IPS-NIHi11 (cell line): ENCODE results near the gene PSKH1.
"Not testable (repeated sequence)": the region's sequence is repeated elsewhere in the genome, so short reads cannot be mapped to it uniquely, and the experiment has no call there.

Source experiments
- DNase-seq: peaks from one replicate; pipeline ENCODE4 v3.0.0; 2012; ENCODE audit warnings: mixed read lengths, low spot score

Gene PSKH1

GRCh38 chr16:67963292-67963661 is 70.2 kb downstream of the PSKH1 start:
- no peak for DNase-seq

- DNase-seq: peak; percentile 89
Measured at GRCh38 chr16:67963662-67964321, 70.7 kb downstream of the PSKH1 start.

- DNase-seq: no peak
Measured at GRCh38 chr16:67964477-67965131, 71.5 kb downstream of the PSKH1 start.

- no peak for DNase-seq
Measured at GRCh38 chr16:67965668-67966548, 72.9 kb downstream of the PSKH1 start.

GRCh38 chr16:67966549-67967182 is 73.6 kb downstream of the PSKH1 start:
- DNase-seq: peak; percentile 55

- no peak for DNase-seq
Measured at GRCh38 chr16:67967183-67967957, 74.3 kb downstream of the PSKH1 start.

GRCh38 chr16:67967958-67968399 is 74.9 kb downstream of the PSKH1 start:
- DNase-seq: peak; percentile 68

GRCh38 chr16:67968400-67969253 is 75.6 kb downstream of the PSKH1 start, which contains the start of gene SLC12A4:
TSS of gene SLC12A4 (minus strand) at chr16:67968637. CDS start at chr16:67968553, 84 bp downstream.
- peak; percentile 98 for DNase-seq

GRCh38 chr16:67969254-67970039 is 76.4 kb downstream of the PSKH1 start:
- DNase-seq: peak; percentile 62

- DNase-seq: no peak
Measured at GRCh38 chr16:67971111-67971510, 78.1 kb downstream of the PSKH1 start.

GRCh38 chr16:67972285-67972684 is 79.2 kb downstream of the PSKH1 start:
- not testable (repeated sequence) for DNase-seq

- DNase-seq: no peak
Measured at GRCh38 chr16:67975321-67976105, 82.5 kb downstream of the PSKH1 start.

GRCh38 chr16:67976205-67976604 is 83.2 kb downstream of the PSKH1 start:
- DNase-seq: no peak

- DNase-seq: no peak
Measured at GRCh38 chr16:67977005-67977404, 84.0 kb downstream of the PSKH1 start.

- no peak for DNase-seq
Measured at GRCh38 chr16:67977469-67978227, 84.6 kb downstream of the PSKH1 start.
